Activated CD4-positive, CD25-positive, alpha-beta regulatory T cell (primary cell): Measurements from ENCODE around the gene NUP62.

ENCODE experiments used
- DNase-seq, 4 experiments: peaks; one replicate each; lab custom pipeline; 2025; lab: John Stamatoyannopoulos, UW

The NUP62 gene

GRCh38 chr19:49904136-49904535 is 25.2 kb downstream of the NUP62 start:
- DNase-seq: no peak

DNA sequence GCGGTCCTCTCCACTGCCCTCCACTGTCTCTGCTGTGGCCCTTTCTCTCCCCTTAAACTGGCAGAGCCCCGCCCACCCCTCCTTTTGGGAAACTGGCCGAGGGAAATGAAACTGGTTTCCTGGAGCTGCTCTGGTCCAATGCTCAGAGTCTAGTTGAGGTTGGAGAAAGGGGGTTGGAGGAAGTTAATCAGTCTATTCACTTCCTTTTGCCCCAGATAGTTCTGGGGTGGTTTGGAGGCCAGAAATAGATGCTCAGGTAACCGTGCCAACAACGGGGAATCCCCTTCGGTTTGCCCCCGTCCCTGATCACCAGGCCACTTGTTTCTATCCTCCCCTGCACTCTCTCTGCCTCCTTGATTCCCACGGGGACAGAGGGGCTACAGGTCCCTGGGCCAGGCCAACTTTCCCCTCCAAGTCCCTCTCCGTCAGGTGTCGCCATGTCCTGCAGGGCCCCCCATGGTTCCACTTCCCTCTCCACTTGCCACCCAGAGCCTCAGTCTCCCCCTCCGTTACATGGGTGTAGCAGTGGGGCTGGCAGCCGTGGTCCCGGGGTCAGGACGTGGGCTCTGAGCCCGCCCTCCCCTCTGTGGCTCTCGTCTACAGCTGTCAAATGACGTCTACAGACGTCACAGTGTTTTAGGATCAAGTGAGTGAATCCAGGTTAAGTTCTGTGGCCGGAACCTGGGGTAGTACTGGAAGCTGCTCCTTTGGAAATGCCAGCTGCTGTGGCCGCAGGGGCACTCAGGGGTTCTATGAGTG is 32.3 kb downstream of the NUP62 start, which contains the start of gene IL4I1:
IL4I1 (minus strand) TSS at position 25 of the 759 bp plus-strand sequence. CDS start 727 bp downstream, outside the sequence.
- DNase-seq: peak in 3 of 4 experiments; percentile 19 to 27 (median 19)

GRCh38 chr19:49895566-49896297 is 33.6 kb downstream of the NUP62 start:
- DNase-seq: no peak

- DNase-seq: no peak
Measured at GRCh38 chr19:49894879-49895565, 34.3 kb downstream of the NUP62 start.

DNA sequence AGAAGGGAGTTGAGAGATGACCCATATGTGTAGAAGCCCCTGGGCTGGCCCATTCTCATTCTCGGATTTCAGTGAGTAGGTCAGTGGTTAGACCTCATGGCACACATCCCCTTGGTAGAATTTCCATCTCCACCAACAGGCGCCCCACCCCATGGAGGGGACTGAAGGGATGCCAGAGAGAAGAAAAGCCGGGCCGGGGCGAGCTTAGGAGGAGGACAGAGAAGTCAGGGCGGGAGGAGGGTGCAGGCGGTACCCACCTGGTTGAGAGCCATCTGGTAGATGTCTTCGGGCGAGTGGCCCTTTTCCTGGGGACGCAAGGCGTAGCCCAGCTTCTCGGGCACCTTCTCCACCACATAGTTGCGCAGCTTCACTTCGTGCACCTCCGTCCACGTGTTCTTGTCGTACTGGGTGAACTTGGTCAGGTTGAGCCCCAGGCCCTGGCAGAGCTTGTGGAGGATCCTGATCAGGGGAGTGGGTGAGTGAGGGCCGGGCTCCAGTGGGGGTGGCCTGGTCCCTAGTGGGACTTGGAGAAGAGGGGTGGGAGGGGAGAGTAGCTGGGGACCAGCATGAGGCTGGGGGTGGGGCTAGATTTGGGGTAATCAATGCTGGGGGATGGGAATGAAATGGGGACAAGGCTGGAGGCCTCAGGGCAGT is 35.2 kb downstream of the NUP62 start:
- no peak for DNase-seq

DNA sequence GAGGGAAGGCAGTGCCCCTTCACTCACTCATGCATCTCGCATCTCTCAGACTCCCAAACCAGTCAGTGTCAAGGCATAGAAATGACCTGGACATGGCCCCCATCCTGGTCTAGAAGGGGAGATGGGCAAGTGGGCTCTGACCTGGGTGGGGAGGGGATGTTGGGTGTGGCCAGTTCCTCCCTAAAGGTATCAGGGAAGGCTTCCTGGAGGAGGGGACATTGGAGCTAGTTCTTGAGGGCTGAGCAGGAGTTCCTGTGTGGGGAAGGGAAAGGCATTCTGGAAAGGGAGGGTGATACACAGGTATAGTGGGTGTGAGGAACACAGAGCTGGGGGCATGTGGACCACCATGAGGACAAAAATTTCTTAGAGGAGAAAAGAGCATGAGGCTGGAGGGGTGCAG is 36.6 kb downstream of the NUP62 start:
- no peak for DNase-seq

GRCh38 chr19:49891393-49891792 is 37.9 kb downstream of the NUP62 start:
- DNase-seq: no peak

GRCh38 chr19:49890349-49891311 is 38.7 kb downstream of the NUP62 start:
- peak; percentile 48 to 61 (median 56) for DNase-seq

DNA sequence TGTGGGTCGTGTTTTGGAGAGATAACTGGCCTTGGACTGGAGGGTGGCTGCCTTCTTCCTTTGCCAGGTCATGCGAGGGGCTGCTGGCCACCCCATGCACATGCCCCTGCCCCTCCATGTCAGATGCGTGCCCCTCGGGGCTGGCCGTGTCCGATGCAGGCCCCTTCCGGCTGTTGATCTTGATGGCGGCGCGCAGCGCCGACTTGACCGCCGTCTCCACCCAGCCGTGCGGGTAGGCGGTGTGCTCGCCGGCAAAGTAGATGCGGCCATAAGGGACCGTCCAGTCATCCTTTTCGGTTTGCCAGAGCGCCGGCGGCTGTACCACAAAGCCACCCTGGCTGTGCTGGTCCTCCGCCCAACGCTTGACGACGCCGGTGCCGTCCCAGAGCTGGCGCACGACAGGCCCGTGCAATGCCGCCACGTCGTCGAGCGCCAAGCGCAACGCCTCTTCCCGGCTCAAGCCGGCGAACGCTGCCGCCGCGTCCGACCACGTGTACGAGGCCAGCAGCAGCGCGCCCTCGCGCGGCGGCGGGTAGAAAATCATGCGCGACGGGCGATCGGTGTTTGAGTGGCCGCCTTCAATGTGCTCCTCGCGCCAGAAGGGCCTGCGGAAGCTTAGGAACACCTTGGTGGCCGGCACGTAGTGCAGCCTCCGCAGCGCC is 39.5 kb downstream of the NUP62 start:
- DNase-seq: peak; percentile 37 to 65 (median 52)

- no peak for DNase-seq
Measured at GRCh38 chr19:49889038-49889686, 40.1 kb downstream of the NUP62 start.

DNA sequence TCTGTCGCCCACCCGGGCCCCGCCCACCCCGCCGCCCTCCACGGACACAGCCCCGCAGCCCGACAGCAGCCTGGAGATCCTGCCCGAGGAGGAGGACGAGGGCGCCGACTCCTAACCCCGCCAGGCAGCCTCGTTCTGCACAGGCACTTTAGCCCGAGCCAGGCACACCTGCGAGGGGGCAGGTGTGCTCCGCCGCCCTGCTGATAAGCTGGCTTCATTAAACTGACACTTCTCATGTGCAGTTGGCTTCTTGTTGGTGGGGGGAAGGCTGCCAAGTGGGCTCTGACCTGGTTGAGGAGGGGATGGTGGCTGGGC is 40.8 kb downstream of the NUP62 start:
- no peak for DNase-seq

- no peak for DNase-seq
Measured at GRCh38 chr19:49887665-49888509, 41.4 kb downstream of the NUP62 start.

GRCh38 chr19:49887037-49887664 is 42.2 kb downstream of the NUP62 start:
- no peak for DNase-seq

DNA sequence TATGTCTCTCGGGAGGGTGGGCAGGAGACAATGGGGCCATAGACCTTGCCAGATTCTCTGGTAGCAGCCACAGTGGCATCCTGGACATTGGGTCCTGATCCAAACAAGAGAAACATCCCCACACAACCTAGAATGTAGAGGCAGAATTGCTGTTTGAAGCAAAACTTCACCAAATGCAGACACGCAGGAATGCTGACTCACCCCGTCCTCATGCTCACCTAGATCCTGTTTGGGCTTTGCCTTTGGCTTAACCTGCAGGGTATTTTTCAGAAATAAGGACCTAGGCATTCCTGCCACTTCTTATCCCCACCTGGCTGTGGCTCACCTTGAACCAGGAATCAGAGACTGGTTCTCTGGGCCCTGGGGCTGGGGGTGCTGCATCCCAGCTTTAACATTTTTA is 44.5 kb downstream of the NUP62 start:
- no peak for DNase-seq

- DNase-seq: no peak
Measured at GRCh38 chr19:49884109-49884508, 45.2 kb downstream of the NUP62 start.

- no peak for DNase-seq
Measured at GRCh38 chr19:49883094-49883493, 46.2 kb downstream of the NUP62 start.

- DNase-seq: no peak
Measured at GRCh38 chr19:49882643-49883042, 46.7 kb downstream of the NUP62 start.

GRCh38 chr19:49881672-49882394 is 47.5 kb downstream of the NUP62 start:
- DNase-seq: no peak
